HG03575 (cell line): Measurements from ENCODE around the gene BAK1.
"Not testable (repeated sequence)": the region's sequence is repeated elsewhere in the genome, so short reads cannot be mapped to it uniquely, and the experiment has no call there.

ENCODE experiments used
- ATAC-seq: cut with Tn5 transposase; IDR thresholded peaks from one replicate; pipeline ENCODE4 v1.9.1; 2021; ENCODE audit not compliant: unreplicated experiment, insufficient number of reproducible peaks, low FRiP score; ENCODE audit errors: extremely low read depth

BAK1 gene

DNA sequence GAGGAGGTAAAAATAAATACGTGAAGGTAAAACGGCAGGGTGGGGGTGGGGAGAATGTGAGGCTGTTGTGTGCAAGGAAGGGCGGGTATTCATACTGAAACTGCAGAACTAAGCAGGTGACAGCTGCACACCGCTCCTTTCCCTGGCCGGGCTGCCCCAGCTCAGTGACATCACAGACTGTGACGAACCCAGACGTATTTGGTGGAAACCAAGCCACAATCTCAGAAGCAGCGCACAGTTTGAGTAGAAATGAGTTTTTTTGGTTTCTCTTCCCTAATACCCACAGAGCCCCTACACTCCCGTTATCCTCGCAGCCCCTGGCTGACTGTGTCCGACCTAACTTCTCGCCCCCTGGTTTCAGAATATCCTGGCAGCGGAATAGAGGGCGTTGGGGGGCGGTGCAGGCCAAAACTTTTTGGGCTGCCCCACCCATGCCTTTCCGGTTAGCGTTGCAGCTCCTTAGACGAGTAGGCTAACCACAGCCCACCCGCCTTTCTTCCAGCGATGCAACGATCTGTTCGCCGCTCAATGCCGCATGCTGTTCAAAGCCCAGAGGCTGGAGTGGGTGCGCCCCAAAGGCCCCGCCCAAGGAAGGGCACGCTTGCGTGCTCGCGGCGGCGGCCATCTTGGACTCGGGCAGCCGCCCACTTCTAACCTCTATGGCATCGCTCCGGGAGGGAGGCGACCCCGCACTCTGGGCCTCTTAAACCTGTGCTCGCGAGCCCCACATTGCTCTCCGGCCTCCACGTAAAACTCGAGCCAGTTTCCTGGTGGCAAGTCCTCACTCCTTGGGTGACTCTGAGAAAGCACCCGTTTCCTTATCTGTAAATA, 9.1 kb downstream of the BAK1 start:
- peak; percentile 56 for ATAC-seq

DNA sequence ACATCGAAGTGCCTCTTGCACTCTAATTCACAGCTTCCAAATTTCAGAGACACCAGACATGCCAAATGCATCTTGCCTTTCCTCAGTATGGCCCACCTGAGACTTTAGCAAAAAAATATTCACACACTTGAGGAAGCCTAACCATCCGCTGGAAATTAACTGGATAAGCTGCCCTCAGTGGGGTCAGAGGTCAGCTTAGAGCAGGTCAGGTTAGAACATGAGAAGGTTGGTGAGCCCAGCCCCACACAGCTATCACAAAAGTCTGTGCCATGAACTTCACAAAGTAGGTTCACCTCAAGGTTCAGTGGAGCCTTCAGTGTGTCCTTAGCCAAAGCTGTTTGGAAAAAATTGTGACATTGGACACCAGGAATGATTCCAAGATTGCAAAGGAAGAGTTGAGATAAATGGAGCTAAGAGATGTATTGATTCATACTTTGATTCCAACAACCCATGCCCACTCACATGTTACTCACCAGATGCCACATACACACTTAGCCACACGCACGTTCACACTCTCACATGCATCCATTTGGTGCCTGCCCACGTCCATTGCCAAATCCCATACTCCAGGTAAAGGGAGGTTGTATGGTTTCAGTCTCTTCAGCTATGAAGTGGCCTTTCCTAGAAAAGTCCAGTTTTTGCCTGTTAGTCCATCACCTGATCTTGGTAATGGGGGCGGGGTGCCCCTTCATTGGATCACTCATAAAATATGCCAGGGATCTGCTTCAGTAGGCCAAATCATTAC, 11.1 kb downstream of the BAK1 start:
- ATAC-seq = no peak

DNA sequence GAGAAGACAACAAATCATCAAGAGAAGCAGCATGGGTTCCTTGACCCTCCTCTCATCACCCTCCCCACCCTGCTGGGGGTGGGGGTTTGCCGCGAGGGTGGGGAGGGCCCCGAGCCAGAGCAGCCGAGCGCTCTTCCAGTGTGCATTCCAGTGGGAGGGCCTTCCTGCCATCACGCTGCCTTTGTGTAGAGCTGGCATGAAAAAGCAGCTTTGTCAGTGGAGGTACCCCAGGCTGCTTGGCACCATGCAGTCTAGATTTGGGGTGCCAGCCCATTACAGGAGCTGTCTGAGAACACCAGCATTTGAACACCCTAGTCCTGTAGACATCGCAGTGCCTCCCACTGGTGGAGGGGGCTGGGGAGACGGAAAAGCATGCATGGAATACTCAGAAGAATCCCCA, 12.2 kb downstream of the BAK1 start:
- ATAC-seq = no peak

DNA sequence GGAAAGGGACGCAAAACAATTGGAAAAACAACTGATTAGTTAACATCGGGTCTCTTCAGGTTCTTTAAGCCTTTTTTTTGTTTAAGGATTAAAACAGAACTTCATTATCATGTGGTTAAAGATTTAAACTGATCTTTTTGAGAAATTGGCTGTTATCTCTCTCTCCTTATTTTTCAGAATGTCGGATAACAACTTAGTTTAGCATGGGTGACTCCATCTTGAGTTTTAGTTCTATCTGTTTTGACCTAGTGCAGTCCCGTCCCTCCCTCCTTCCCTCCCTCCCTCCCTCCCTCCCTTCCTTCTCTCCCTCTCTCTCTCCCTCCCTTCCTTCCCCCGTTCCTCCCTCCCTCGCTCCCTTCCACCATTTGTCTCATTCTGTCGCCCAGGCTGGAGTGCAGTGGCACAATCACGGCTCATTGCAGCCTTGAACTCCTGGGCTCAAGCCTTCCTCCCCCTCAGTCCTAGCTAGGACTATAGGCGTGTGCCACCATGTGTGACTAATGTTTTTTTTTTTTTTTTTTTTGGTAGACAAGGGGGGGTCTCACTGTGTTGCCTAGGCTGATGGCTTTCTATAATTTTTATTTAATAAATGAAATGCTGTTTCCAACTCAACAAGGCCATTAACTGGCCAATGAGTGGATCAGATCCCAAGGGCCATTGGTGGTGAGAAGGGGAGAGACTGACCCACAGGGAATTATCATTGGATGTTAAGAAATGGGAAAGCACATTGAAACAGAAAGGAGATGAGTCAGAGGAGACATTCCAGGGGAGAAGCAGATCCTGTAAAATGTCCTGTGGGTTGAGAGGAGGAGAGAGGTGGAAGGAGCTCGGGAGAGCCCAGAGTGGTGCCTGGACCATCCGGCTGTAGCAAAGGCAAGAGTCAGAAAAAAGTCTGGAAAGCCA, 13.6 kb downstream of the BAK1 start:
- ATAC-seq = no peak

- no peak for ATAC-seq
Measured at GRCh38 chr6:33558801-33559200, 21.3 kb downstream of the BAK1 start.

DNA sequence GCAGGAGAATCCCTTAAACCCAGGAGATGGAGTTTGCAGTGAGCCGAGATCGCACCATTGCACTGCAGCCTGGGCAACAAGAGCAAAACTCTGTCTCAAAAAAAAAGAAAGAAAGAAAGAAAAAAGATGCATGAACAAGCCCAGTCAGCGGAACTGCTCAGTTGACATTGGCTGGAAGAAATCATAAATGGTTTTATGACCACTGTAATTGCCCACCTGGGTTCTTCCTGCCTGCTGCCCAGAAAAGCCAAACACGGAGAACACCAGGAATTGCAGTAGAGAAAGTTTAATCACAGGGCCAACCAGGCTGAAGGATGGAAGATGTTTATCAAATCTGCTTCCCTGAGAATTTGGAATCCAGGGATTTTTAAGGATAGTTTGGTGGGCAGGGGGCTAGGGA, 22.7 kb downstream of the BAK1 start:
- no peak for ATAC-seq

DNA sequence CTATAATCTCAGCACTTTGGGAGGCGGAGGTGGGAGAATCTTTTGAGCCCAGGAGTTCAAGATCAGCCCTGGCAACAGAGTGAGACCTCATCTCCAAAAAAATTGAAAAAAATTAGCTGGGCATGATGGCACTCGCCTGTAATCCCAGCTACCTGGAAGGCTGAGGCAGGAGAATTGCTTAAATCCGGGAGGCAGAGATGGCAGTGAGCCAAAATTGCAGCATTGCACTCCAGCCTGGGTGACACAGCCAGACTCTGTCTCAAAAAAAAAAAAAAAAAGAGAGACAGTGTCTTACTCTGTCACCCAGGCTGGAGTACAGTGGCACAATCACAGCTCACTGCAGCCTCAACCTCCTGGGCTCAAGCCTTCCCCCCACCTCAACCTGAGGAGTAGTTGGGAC, 27.2 kb downstream of the BAK1 start:
- not testable (repeated sequence) for ATAC-seq

DNA sequence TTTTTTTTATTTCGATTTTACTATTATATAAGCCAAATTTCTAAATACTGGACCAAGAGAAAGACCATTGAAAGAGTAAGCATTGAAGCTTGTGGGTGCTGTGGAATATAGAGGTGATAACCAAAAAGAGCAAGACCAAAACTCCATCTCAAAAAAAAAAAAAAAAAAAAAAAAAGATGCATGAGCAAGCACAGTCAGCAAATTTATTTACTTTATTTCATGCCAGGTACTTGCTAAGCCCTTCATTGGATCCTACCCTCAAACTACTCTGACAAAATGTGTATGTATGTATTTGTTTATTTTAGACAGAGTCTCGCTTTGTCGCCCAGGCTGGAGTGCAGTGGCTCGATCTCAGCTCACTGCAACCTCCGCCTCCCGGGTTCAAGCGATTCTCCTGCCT, 27.8 kb downstream of the BAK1 start:
- ATAC-seq = no peak

- no peak for ATAC-seq
Measured at GRCh38 chr6:33551538-33551937, 28.5 kb downstream of the BAK1 start.

- no peak for ATAC-seq
Measured at GRCh38 chr6:33549896-33550295, 30.2 kb downstream of the BAK1 start.

- no peak for ATAC-seq
Measured at GRCh38 chr6:33549196-33549595, 30.9 kb downstream of the BAK1 start.

DNA sequence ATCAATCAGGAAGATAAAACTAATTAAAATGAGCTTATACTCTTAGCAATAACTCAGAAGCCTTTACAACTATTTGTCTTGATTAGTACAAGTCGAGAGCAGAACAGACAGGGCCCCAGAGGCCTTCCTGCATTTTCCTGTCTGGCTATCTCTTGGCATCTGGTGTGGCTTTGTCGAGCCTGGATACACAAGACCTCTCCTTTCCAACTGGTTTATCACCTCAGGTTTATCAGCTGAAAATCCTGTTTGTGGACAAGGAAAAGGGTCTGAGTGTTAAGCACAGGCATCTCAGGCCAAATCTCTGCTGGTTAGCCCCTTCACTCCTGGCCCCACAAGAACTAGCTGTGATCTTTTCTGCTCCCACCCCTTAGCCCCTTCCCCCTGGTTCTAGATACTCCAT, 32.6 kb downstream of the BAK1 start:
- ATAC-seq = no peak

DNA sequence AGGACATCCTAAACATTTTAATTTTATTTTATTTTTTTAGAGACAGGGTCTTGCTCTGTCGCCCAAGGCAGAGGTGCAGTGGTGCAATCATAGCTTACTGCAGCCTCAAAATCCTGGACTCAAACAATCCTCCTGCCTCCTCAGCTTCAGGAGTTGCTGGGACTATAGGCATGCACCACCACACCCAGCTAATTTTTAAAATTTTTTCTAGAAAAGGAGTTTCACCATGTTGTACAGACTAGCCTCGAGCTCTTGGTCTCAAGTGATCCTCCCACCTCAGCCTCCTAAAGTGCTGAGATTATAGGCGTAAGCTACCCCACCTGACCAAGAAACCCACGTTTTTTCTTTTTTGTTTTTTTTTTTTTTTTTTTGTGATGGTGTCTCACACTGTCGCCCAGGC, 33.3 kb downstream of the BAK1 start:
- no peak for ATAC-seq

DNA sequence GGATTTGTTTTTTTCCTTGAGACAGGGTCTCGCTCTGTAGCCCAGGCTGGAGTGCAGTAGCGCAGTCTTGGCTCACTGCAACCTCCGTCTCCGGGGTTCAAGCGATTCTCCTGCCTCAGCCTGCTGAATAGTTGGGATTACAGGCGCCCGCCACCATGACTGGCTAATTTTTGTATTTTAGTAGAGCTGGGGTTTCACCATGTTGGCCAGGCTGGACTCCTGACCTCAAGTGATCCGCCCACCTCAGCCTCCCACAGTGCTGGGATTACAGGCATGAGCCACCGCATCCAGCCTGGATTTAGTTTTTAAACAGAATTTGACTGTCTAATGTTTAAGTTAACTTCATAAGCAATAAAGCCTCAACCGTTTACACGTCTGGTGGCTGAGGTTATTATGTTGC, 34.8 kb downstream of the BAK1 start:
- ATAC-seq = not testable (repeated sequence)

DNA sequence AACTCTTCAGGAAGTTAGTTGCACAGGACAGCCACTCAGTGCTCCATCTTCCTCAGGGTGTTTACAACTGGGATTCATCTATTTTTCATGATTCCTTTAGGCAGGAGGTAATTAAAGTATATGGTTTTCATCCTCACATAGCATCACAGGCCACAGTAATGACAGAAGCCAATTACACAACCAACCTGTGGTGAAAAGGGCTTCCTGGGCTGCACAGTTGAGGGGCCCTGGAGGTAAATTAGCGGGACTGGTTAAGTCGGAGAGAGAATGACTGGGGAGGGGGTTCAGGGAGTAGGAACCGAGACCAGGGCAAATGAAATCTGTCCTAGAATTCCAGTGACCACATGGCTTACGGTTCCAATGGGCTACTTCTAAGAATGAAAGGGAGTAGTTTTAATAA, 37.0 kb downstream of the BAK1 start:
- ATAC-seq = no peak

- no peak for ATAC-seq
Measured at GRCh38 chr6:33540768-33541167, 39.3 kb downstream of the BAK1 start.

DNA sequence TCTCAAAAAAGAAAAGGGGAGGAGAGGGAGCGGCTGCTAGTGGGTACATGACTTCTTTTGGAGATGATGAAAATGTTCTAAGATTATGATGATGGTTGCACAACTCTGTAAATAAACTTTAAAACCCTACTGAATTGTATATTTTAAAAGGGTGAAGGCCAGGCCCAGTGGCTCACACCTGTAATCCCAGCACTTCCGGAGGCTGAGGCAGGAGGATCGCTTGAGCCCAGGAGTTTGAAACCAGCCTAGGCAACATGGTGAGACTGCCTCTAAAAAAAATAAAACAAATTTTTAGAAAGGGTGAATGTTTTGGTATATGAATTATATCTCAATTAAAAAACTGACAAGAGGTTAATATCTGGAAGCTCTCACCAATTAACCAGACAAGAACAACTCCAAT, 45.4 kb downstream of the BAK1 start:
- ATAC-seq = no peak

DNA sequence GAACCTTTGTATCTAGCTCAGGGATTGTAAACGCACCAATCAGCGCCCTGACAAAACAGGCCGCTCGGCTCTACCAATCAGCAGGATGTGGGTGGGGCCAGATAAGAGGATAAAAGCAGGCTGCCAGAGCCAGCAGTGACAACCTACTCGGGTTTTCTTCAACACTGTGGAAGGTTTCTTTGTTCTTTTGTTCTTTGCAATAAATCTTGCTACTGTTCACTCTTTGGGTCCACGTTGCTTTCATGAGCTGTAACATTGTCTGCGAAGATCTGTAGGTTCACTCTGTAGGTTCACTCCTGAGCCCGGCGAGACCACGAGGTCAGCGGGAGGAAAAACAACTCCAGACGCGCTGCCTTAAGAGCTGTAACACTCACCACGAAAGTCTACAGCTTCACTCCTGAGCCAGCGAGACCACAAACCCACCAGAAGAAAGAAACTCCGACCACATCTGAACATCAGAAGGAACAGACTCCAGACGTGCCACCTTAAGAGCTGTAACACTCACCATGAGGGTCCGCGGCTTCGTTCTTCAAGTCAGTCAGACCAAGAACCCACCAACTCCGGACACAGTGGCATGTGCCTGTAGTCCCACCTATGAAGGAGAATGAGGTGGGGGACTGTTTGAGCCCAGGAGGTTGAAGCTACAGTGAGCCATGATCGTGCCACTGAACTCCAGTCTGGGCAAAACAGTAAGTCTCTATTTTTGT, 46.8 kb downstream of the BAK1 start:
- ATAC-seq = not testable (repeated sequence)

DNA sequence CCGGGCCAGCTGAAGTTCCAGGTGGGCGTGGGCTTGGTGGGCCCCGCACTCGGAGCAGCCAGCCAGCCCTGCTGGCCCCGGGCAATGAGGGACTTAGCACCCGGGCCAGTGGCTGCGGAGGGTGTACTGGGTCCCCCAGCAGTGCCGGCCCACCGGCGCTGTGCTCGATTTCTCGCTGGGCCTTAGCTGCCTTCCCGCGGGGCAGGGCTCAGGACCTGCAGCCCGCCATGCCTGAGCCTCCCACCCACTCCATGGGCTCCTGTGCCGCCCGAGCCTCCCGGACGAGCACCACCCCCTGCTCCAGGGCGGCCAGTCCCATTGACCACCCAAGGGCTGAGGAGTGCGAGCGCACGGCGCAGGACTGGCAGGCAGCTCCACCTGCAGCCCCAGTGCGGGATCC, 47.6 kb downstream of the BAK1 start:
- ATAC-seq = not testable (repeated sequence)
